ENCODE measurements around the gene IL1RL2. TPM values are rescaled to one million over a fixed set of nuclear protein-coding genes. Genes with fewer than 3 reads are reported as not detected.

IL1RL2 gene
- total RNA-seq, 2 donors from 2014 or later: 1.4 to 3.8 TPM

DNA sequence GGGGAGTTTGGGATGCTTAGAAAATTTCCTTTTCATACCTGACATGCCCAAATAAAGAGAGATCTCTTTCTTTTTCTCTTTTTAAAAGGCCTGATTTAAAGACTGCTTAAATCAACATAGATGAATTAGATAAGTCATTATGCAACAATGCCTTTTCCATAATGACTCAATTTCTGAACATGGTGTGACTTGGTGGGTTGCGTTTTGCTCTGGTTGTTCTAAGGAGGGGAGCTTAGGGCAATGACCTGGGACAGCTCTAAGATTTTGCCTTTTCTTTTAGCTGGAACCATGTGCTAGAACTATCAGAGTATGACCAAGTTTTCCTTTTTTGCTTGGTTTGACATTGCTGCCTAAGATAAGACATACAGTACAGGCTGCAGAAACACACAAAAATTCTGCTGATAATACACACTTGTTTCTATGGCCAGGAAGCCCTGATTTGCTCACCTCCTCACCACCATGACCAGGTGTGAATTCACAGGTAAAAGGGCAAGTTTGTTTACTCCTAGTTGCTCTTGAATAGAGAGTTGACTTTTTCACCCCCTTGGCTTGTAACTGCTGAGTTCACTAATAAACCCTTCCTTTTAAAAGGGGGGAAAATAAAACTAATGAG is 66.4 kb downstream of the IL1RL2 start:
- H3K27ac ChIP-seq: no peak overlapping the region
- no peaks in the 10 kb centered on the region for H3K36me3 ChIP-seq
- H3K27me3 ChIP-seq (replicated peaks; ENCODE audit: insufficient read depth): no peaks in the 10 kb centered on the region
- no peaks in the 10 kb centered on the region for H3K4me1 ChIP-seq (replicated peaks)
- 56% methylated on average over 1 of the region's 1 CpG for WGBS
- DNase-seq (ENCODE audit: low spot score): no peak
- intact Hi-C loops (cut with DNase I): no loop called here
- no peak overlapping the region for H3K4me3 ChIP-seq
- no peaks in the 10 kb centered on the region for H3K9me3 ChIP-seq
- TF ChIP-seq POLR2A (IDR thresholded peaks at IDR 0.05) (no peak), POLR2AphosphoS5 (IDR thresholded peaks at IDR 0.05) (no peak)
- TF ChIP-seq, protein P1, sequence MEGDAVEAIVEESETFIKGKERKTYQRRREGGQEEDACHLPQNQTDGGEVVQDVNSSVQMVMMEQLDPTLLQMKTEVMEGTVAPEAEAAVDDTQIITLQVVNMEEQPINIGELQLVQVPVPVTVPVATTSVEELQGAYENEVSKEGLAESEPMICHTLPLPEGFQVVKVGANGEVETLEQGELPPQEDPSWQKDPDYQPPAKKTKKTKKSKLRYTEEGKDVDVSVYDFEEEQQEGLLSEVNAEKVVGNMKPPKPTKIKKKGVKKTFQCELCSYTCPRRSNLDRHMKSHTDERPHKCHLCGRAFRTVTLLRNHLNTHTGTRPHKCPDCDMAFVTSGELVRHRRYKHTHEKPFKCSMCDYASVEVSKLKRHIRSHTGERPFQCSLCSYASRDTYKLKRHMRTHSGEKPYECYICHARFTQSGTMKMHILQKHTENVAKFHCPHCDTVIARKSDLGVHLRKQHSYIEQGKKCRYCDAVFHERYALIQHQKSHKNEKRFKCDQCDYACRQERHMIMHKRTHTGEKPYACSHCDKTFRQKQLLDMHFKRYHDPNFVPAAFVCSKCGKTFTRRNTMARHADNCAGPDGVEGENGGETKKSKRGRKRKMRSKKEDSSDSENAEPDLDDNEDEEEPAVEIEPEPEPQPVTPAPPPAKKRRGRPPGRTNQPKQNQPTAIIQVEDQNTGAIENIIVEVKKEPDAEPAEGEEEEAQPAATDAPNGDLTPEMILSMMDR (IDR thresholded peaks at IDR 0.05): no peak

GRCh38 chr2:102253753-102254150 is 66.9 kb downstream of the IL1RL2 start:
- intact Hi-C loops (cut with DNase I): no loop called here
- TF ChIP-seq, protein P1 (IDR thresholded peaks at IDR 0.05): no peak
- TF ChIP-seq POLR2A (IDR thresholded peaks at IDR 0.05) (no peak), POLR2AphosphoS5 (IDR thresholded peaks at IDR 0.05) (no peak)
- Histone ChIP-seq H3K27me3 (replicated peaks; ENCODE audit: insufficient read depth) (no peaks in the 10 kb centered on the region), H3K27ac (no peak overlapping the region), H3K4me3 (no peak overlapping the region), H3K36me3 (no peaks in the 10 kb centered on the region), H3K9me3 (no peaks in the 10 kb centered on the region), H3K4me1 (replicated peaks) (no peaks in the 10 kb centered on the region)
- no peak for DNase-seq (ENCODE audit: low spot score)
- 55% methylated on average over 2 of the region's 2 CpGs for WGBS

- Histone ChIP-seq H3K36me3 (no peaks in the 10 kb centered on the region), H3K27me3 (replicated peaks; ENCODE audit: insufficient read depth) (no peaks in the 10 kb centered on the region), H3K4me1 (replicated peaks) (no peaks in the 10 kb centered on the region), H3K4me3 (no peak overlapping the region), H3K27ac (no peak overlapping the region), H3K9me3 (no peaks in the 10 kb centered on the region)
- intact Hi-C loops (cut with DNase I): no loop called here
- DNase-seq (ENCODE audit: low spot score): no peak
- TF ChIP-seq POLR2AphosphoS5 (IDR thresholded peaks at IDR 0.05): no peak
- no peak for TF ChIP-seq POLR2A (IDR thresholded peaks at IDR 0.05)
- TF ChIP-seq, protein P1 (IDR thresholded peaks at IDR 0.05): no peak
These were observed 69.5 kb downstream of the IL1RL2 start for GRCh38 chr2:102256276-102256675.

DNA sequence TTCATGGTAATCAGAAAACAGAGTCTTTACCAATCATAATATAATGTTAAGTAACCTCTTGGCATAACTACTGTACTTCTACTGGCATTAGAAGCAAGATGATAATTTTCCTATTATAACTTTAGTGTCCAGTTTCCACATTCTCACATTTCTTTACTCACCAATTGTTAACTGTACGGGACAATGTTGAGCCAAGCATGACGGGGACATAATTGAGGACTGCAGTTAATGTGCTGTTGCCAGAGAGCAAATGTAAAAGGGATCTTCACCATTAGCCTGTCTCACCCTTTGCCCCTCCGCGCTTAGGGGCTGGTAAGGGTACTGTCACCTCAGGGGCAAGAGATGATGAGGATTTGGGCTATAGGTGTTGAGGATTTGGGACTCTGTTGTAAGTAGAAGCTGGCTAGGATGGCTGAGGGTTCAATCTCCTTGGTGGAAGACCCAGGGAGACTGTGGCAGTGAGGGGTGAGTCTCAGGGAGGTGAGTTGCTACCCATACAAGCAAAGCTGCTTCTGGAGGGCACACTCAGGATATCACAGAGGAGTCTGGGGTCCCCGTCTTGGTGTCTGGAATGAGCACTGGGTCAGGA is 70.1 kb downstream of the IL1RL2 start:
- no peaks in the 10 kb centered on the region for H3K36me3 ChIP-seq
- H3K9me3 ChIP-seq: no peaks in the 10 kb centered on the region
- H3K27me3 ChIP-seq (replicated peaks; ENCODE audit: insufficient read depth): no peaks in the 10 kb centered on the region
- TF ChIP-seq, protein P1 (IDR thresholded peaks at IDR 0.05): no peak
- TF ChIP-seq POLR2AphosphoS5 (IDR thresholded peaks at IDR 0.05): no peak
- no peak overlapping the region for H3K4me3 ChIP-seq
- no peak overlapping the region for H3K27ac ChIP-seq
- 81% methylated on average over 5 of the region's 5 CpGs for WGBS
- no peaks in the 10 kb centered on the region for H3K4me1 ChIP-seq (replicated peaks)
- no peak for DNase-seq (ENCODE audit: low spot score)
- intact Hi-C loops (cut with DNase I): no loop called here

GRCh38 chr2:102258025-102258385 is 71.2 kb downstream of the IL1RL2 start:
- Histone ChIP-seq H3K9me3 (no peaks in the 10 kb centered on the region), H3K27ac (no peak overlapping the region), H3K27me3 (replicated peaks; ENCODE audit: insufficient read depth) (no peaks in the 10 kb centered on the region), H3K36me3 (no peaks in the 10 kb centered on the region), H3K4me3 (no peak overlapping the region), H3K4me1 (replicated peaks) (no peaks in the 10 kb centered on the region)
- 51% methylated on average over 2 of the region's 2 CpGs for WGBS
- intact Hi-C loops (cut with DNase I): no loop called here
- DNase-seq (ENCODE audit: low spot score): no peak
- TF ChIP-seq POLR2AphosphoS5 (IDR thresholded peaks at IDR 0.05) (no peak), POLR2A (IDR thresholded peaks at IDR 0.05) (no peak)
- TF ChIP-seq, protein P1 (IDR thresholded peaks at IDR 0.05): no peak
